SK-N-SH (cell line): ENCODE measurements around the gene DGUOK. TPM values are rescaled to one million over a fixed set of nuclear protein-coding genes. Genes with fewer than 3 reads are reported as not detected.

Experiments
- CTCF ChIA-PET: fragments of 300-600, 350-600 bp; formaldehyde crosslinking; extraction: SDS; loops from one replicate; lab custom pipeline; 2021; lab: Yijun Ruan, JAX
- POLR2A ChIA-PET: fragments of 350-600 bp; sonication (Branson Sonifier 250); formaldehyde crosslinking; extraction: SDS; loops from one replicate; lab custom pipeline; 2020; ENCODE audit warnings: antibody characterized with exemption, inconsistent platforms; lab: Yijun Ruan, JAX
- DNase-seq: peaks from one replicate; pipeline ENCODE4 v3.0.0; 2012
- H2AFZ ChIP-seq: fragments of 200-600 bp; sonication (generic); 2 replicates; pipeline ENCODE4 v1.8.1; 2016; ENCODE audit warnings: antibody characterized with exemption, mild to moderate bottlenecking, low read depth
- H3F3A ChIP-seq: fragments of 200-600 bp; sonication (generic); replicated peaks from 2 replicates; pipeline ENCODE3; 2016; ENCODE audit warnings: antibody characterized with exemption, mild to moderate bottlenecking; ENCODE audit not compliant: insufficient read depth
- H3K27ac ChIP-seq, 2 experiments: fragments of 200-500 bp in 1 of 2; fragments of 200-600 bp in 1 of 2; sonication (Bioruptor generic) in 1 of 2; sonication (generic), shearing (Covaris generic) in 1 of 2; 2 replicates each; pipeline versions ENCODE4 v1.5.1 to v1.6.1; 2014 to 2016; ENCODE audit warnings: low read depth in 2 of 2, inconsistent platforms in 1 of 2, low read length in 1 of 2, mild to moderate bottlenecking in 1 of 2, mixed read lengths in 1 of 2
- H3K27me3 ChIP-seq: fragments of 200-600 bp; sonication (generic), shearing (Covaris generic); 2 replicates; pipeline ENCODE4 v1.6.1; 2016; ENCODE audit warnings: mixed run types; ENCODE audit not compliant: insufficient read depth
- H3K36me3 ChIP-seq, 2 experiments: fragments of 200-500 bp in 1 of 2; fragments of 200-600 bp in 1 of 2; sonication (Bioruptor generic) in 1 of 2; sonication (generic) in 1 of 2; replicated peaks in 1 of 2; 2 replicates each; pipeline versions ENCODE3 to v1.5.1; 2014 to 2016; ENCODE audit warnings: low read length in 1 of 2, mild to moderate bottlenecking in 1 of 2; ENCODE audit not compliant: insufficient read depth in 2 of 2, control insufficient read depth in 1 of 2
- H3K4me1 ChIP-seq, 2 experiments: fragments of 200-500 bp in 1 of 2; fragments of 200-600 bp in 1 of 2; sonication (Bioruptor generic) in 1 of 2; sonication (generic), shearing (Covaris generic) in 1 of 2; 2 replicates each; pipeline versions ENCODE4 v1.5.1 to v1.6.1; 2014 to 2016; ENCODE audit warnings: low read depth in 1 of 2, low read length in 1 of 2, mixed run types in 1 of 2; ENCODE audit not compliant: insufficient read depth in 2 of 2, control insufficient read depth in 1 of 2
- H3K4me2 ChIP-seq: fragments of 200-600 bp; sonication (generic), shearing (Covaris generic); 2 replicates; pipeline ENCODE4 v1.6.1; 2017; ENCODE audit warnings: mixed run types
- H3K4me3 ChIP-seq, 2 experiments: fragments of 200-500 bp in 1 of 2; fragments of 200-600 bp in 1 of 2; sonication (Bioruptor generic) in 1 of 2; sonication (generic), shearing (Covaris generic) in 1 of 2; 2 replicates each; pipeline versions ENCODE4 v1.5.1 to v1.8.1; 2014 to 2016; ENCODE audit warnings: low read depth in 2 of 2, inconsistent platforms in 1 of 2, low read length in 1 of 2, mild to moderate bottlenecking in 1 of 2, mixed read lengths in 1 of 2, moderate library complexity in 1 of 2
- H3K79me2 ChIP-seq: fragments of 200-600 bp; sonication (generic); 2 replicates; pipeline ENCODE4 v1.8.1; 2017; ENCODE audit warnings: mild to moderate bottlenecking; ENCODE audit not compliant: insufficient read depth
- H3K9ac ChIP-seq: fragments of 200-600 bp; sonication (generic); 2 replicates; pipeline ENCODE4 v1.6.1; 2017; ENCODE audit warnings: mixed run types
- H3K9me2 ChIP-seq: fragments of 200-600 bp; sonication (generic); 2 replicates; pipeline ENCODE4 v1.6.1; 2017; ENCODE audit warnings: mixed run types
- H3K9me3 ChIP-seq: fragments of 200-600 bp; sonication (generic); 2 replicates; pipeline ENCODE4 v1.6.1; 2017; ENCODE audit warnings: mixed run types, mild to moderate bottlenecking, moderate library complexity
- H4K20me1 ChIP-seq: fragments of 200-600 bp; sonication (generic); 2 replicates; pipeline ENCODE4 v1.6.1; 2017; ENCODE audit warnings: mild to moderate bottlenecking, mixed run types; ENCODE audit not compliant: insufficient read depth
- CHD2 ChIP-seq: fragments of 150-350 bp; IDR thresholded peaks from 2 replicates; pipeline ENCODE4 v1.6.1; 2018; ENCODE audit warnings: low read length; ENCODE audit not compliant: partially characterized antibody
- EP300 ChIP-seq, 2 experiments: IDR thresholded peaks; 2 replicates each; pipeline versions ENCODE4 v1.4.0 to v1.6.1; 2012; ENCODE audit warnings: borderline replicate concordance in 1 of 2, low read depth in 1 of 2, low read length in 1 of 2
- EZH2phosphoT487 ChIP-seq: fragments of 200-600 bp; sonication (generic); IDR thresholded peaks from 2 replicates; pipeline ENCODE4 v1.6.1; 2017; ENCODE audit warnings: low read depth, mixed run types, mild to moderate bottlenecking, antibody characterized with exemption, moderate library complexity, borderline replicate concordance
- FOSL2 ChIP-seq: IDR thresholded peaks from 2 replicates; pipeline ENCODE4 v1.4.0; 2012; ENCODE audit warnings: low read depth, mild to moderate bottlenecking, moderate library complexity, borderline replicate concordance
- GABPA ChIP-seq: IDR thresholded peaks from 2 replicates; pipeline ENCODE4 v1.4.0; 2012; ENCODE audit warnings: low read depth, mild to moderate bottlenecking
- GATA2 ChIP-seq: sonication (generic); formaldehyde crosslinking; IDR thresholded peaks from 2 replicates; pipeline ENCODE4 v1.5.0; 2020; ENCODE audit warnings: mild to moderate bottlenecking, missing genetic modification reagents
- IRF3 ChIP-seq: fragments of 150-350 bp; IDR thresholded peaks from 2 replicates; pipeline ENCODE4 v1.6.1; 2016; ENCODE audit warnings: mild to moderate bottlenecking, low read depth, low read length
- JUND ChIP-seq: IDR thresholded peaks from 2 replicates; pipeline ENCODE4 v1.4.0; 2012
- NFIC ChIP-seq: IDR thresholded peaks from 2 replicates; pipeline ENCODE4 v1.4.0; 2012; ENCODE audit warnings: borderline replicate concordance
- RAD21 ChIP-seq: IDR thresholded peaks from 2 replicates; pipeline ENCODE4 v1.6.1; 2012; ENCODE audit warnings: mild to moderate bottlenecking, low read length
- RFX5 ChIP-seq: IDR thresholded peaks from 2 replicates; pipeline ENCODE4 v1.6.1; 2012; ENCODE audit warnings: mild to moderate bottlenecking, improper control_type of control experiment, low read length
- RXRA ChIP-seq: IDR thresholded peaks from 2 replicates; pipeline ENCODE4 v1.4.0; 2012; ENCODE audit warnings: low read depth, mild to moderate bottlenecking, borderline replicate concordance
- SMC3 ChIP-seq: IDR thresholded peaks from 2 replicates; pipeline ENCODE4 v1.6.1; 2012; ENCODE audit warnings: low read depth, low read length, improper control_type of control experiment
- TCF12 ChIP-seq: IDR thresholded peaks from 2 replicates; pipeline ENCODE4 v1.4.0; 2012
- ZBTB33 ChIP-seq: IDR thresholded peaks from 2 replicates; pipeline ENCODE4 v1.4.0; 2012; ENCODE audit warnings: low read depth, borderline replicate concordance
- WGBS: methylation state at CpG from one replicate; pipeline ENCODE4 v1.1.6; 2017; ENCODE audit warnings: low lambda C conversion rate; 5-methylcytosine and 5-hydroxymethylcytosine counted together
- polyA plus RNA-seq, 3 experiments: library from polyadenylated mRNA; depleted of rRNA; stranded (reverse); fragments of >200 nt; gene quantifications; 2 replicates each; pipeline ENCODE4 v1.2.3, GENCODE V29; 2012
- TF ChIP-seq, protein P1 (sequence below): IDR thresholded peaks from 2 replicates; pipeline ENCODE4; 2012

Gene DGUOK
- polyA plus RNA-seq, 1 of the 3 experiments (the other 2 are of a cell fraction): 122 TPM

- no peaks in the 10 kb centered on the region for H3K9me2 ChIP-seq
- no peaks in the 10 kb centered on the region for H3K4me1 ChIP-seq
- H3K27ac ChIP-seq: no peak overlapping the region
- H3K79me2 ChIP-seq: no peaks in the 10 kb centered on the region
- TF ChIP-seq GATA2 (CRISPR knock-in tag) (no peak), EZH2phosphoT487 (no peak), NFIC (no peak), RAD21 (no peak), EP300 (IDR thresholded peaks at IDR 0.05; ENCODE audit: borderline replicate concordance in 1 of 2, low read depth in 1 of 2, low read length in 1 of 2) (no peak), SMC3 (no peak), CHD2 (no peak), IRF3 (no peak), FOSL2 (no peak), JUND (no peak), RFX5 (no peak), TCF12 (no peak), GABPA (no peak), ZBTB33 (no peak), RXRA (no peak)
- TF ChIP-seq, protein P1, sequence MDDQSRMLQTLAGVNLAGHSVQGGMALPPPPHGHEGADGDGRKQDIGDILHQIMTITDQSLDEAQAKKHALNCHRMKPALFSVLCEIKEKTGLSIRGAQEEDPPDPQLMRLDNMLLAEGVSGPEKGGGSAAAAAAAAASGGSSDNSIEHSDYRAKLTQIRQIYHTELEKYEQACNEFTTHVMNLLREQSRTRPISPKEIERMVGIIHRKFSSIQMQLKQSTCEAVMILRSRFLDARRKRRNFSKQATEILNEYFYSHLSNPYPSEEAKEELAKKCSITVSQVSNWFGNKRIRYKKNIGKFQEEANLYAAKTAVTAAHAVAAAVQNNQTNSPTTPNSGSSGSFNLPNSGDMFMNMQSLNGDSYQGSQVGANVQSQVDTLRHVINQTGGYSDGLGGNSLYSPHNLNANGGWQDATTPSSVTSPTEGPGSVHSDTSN: no peak
- ChIA-PET POLR2A (no interaction called here), CTCF (no interaction called here)
- WGBS: 65% methylated on average over 2 of the region's 2 CpGs
- H3K9me3 ChIP-seq: no peaks in the 10 kb centered on the region
- no peaks in the 10 kb centered on the region for H4K20me1 ChIP-seq
- no peak for DNase-seq
- no peak overlapping the region for H2AFZ ChIP-seq
- H3K27me3 ChIP-seq: no peaks in the 10 kb centered on the region; the same call in 1 of the 2 replicates
- H3K9ac ChIP-seq: no peak overlapping the region
- H3K36me3 ChIP-seq: no peaks in the 10 kb centered on the region
- no peak overlapping the region for H3K4me3 ChIP-seq
- H3K4me2 ChIP-seq: no peak overlapping the region
- no peaks in the 10 kb centered on the region for H3F3A ChIP-seq
These were observed 38.3 kb upstream of the DGUOK start for GRCh38 chr2:73888388-73888787.
